Kasumi-1 (cell line): ENCODE data around the gene DIO1.
"Not testable (repeated sequence)": the region's sequence is repeated elsewhere in the genome, so short reads cannot be mapped to it uniquely, and the experiment has no call there.

Source experiments
- DNase-seq, 2 experiments: peaks; one replicate each; lab custom pipeline; 2025; lab: John Stamatoyannopoulos, UW

Gene DIO1

GRCh38 chr1:53893999-53894636 is at the start of gene DIO1:
Gene DIO1 (plus strand): TSS chr1:53894187. CDS start chr1:53894211, 24 bp downstream.
- DNase-seq: no peak

GRCh38 chr1:53847980-53848379 is 46.0 kb upstream of the DIO1 start:
- no peak for DNase-seq

- DNase-seq: no peak
These were observed 43.8 kb upstream of the DIO1 start for GRCh38 chr1:53850082-53850673.

- no peak for DNase-seq
These were observed 42.3 kb upstream of the DIO1 start for GRCh38 chr1:53851571-53852285.

GRCh38 chr1:53860967-53861411 is 33.0 kb upstream of the DIO1 start:
- peak; percentile 72 to 78 for DNase-seq

- no peak for DNase-seq
These were observed 31.5 kb upstream of the DIO1 start for GRCh38 chr1:53862507-53862906.

GRCh38 chr1:53868565-53868964 is 25.4 kb upstream of the DIO1 start:
- no peak for DNase-seq

- DNase-seq: peak; percentile 82 to 88
These were observed 24.4 kb upstream of the DIO1 start for GRCh38 chr1:53869454-53870117.

GRCh38 chr1:53871221-53871620 is 22.8 kb upstream of the DIO1 start:
- no peak for DNase-seq

- no peak for DNase-seq
These were observed 22.1 kb upstream of the DIO1 start for GRCh38 chr1:53871773-53872484.

- not testable (repeated sequence) for DNase-seq
These were observed 18.8 kb upstream of the DIO1 start for GRCh38 chr1:53875150-53875549.

- DNase-seq: peak; percentile 51 to 58
These were observed 15.4 kb upstream of the DIO1 start for GRCh38 chr1:53878492-53879105.

GRCh38 chr1:53881853-53882252 is 12.1 kb upstream of the DIO1 start:
- not testable (repeated sequence) for DNase-seq

GRCh38 chr1:53883600-53883999 is 10.4 kb upstream of the DIO1 start:
- not testable (repeated sequence) for DNase-seq

GRCh38 chr1:53888681-53889080 is 5.3 kb upstream of the DIO1 start:
- no peak for DNase-seq

GRCh38 chr1:53889304-53890298 is 4.4 kb upstream of the DIO1 start, which contains the start of gene YIPF1:
Gene YIPF1 (minus strand): TSS chr1:53889797. CDS start chr1:53888937, 860 bp downstream.
- DNase-seq: peak; percentile 79 to 85

- DNase-seq: no peak
These were observed 3.5 kb upstream of the DIO1 start for GRCh38 chr1:53890522-53890941.

GRCh38 chr1:53891018-53891417 is 3.0 kb upstream of the DIO1 start:
- DNase-seq: no peak

GRCh38 chr1:53891678-53892077 is 2.3 kb upstream of the DIO1 start:
- no peak for DNase-seq

GRCh38 chr1:53892911-53893310 is 1.1 kb upstream of the DIO1 start:
- peak; percentile 3 to 4 for DNase-seq
